SH-SY5Y (cell line): ENCODE data around the gene ASPG.

Experiments
- GATA2 ChIP-seq: IDR thresholded peaks from 2 replicates; pipeline ENCODE4 v1.6.1; 2011; ENCODE audit warnings: mild to moderate bottlenecking, low read depth, low read length
- GATA3 ChIP-seq: IDR thresholded peaks from 2 replicates; pipeline ENCODE4 v1.6.1; 2011; ENCODE audit warnings: low read depth, mild to moderate bottlenecking, low read length, moderate library complexity

GRCh38 chr14:104041430-104042104 is 43.9 kb upstream of the ASPG start:
- TF ChIP-seq GATA2 (no peak), GATA3 (no peak)
